Smooth muscle cell (in vitro differentiated cells): ENCODE measurements around the gene DNAJC2. TPM values are rescaled to one million over a fixed set of nuclear protein-coding genes. Genes with fewer than 3 reads are reported as not detected.

Experiments used
- DNase-seq: peaks from one replicate; lab custom pipeline; 2025; ENCODE audit not compliant: unreplicated experiment; lab: John Stamatoyannopoulos, UW
- H2AFZ ChIP-seq: fragments of 200-600 bp; sonication (generic); 2 replicates; pipeline ENCODE4 v1.6.0; 2016; ENCODE audit warnings: antibody characterized with exemption, low read depth, mild to moderate bottlenecking
- H3F3A ChIP-seq: fragments of 200-600 bp; sonication (generic); 2 replicates; pipeline ENCODE4 v1.6.0; 2017; ENCODE audit warnings: antibody characterized with exemption, low read depth
- H3K27ac ChIP-seq: fragments of 200-600 bp; sonication (generic); 2 replicates; pipeline ENCODE4 v1.5.1; 2016; ENCODE audit warnings: low read depth, mild to moderate bottlenecking
- H3K27me3 ChIP-seq: fragments of 200-600 bp; sonication (generic); 2 replicates; pipeline ENCODE4 v1.6.1; 2016; ENCODE audit warnings: low read depth, mild to moderate bottlenecking
- H3K36me3 ChIP-seq: fragments of 200-600 bp; sonication (generic); 2 replicates; pipeline ENCODE4 v1.5.1; 2016; ENCODE audit warnings: low read depth
- H3K4me1 ChIP-seq: fragments of 200-600 bp; sonication (generic); 2 replicates; pipeline ENCODE4 v1.5.1; 2016; ENCODE audit warnings: low read depth
- H3K4me2 ChIP-seq: fragments of 200-600 bp; sonication (generic); 2 replicates; pipeline ENCODE4 v1.6.0; 2016; ENCODE audit warnings: mild to moderate bottlenecking
- H3K4me3 ChIP-seq: fragments of 200-600 bp; sonication (generic); 2 replicates; pipeline ENCODE4 v1.5.1; 2016; ENCODE audit warnings: mild to moderate bottlenecking
- H3K79me2 ChIP-seq: fragments of 200-600 bp; sonication (generic); 2 replicates; pipeline ENCODE4 v1.6.0; 2016; ENCODE audit warnings: low read depth, mild to moderate bottlenecking
- H3K9ac ChIP-seq: fragments of 200-600 bp; sonication (generic); 2 replicates; pipeline ENCODE4 v1.6.0; 2016; ENCODE audit warnings: low read depth
- H3K9me3 ChIP-seq: fragments of 200-600 bp; sonication (generic); replicated peaks from 2 replicates; pipeline ENCODE4 v1.5.1; 2016; ENCODE audit warnings: low read depth
- H4K20me1 ChIP-seq: fragments of 200-600 bp; sonication (generic); 2 replicates; pipeline ENCODE4 v1.6.0; 2016; ENCODE audit warnings: low read depth
- CTCF ChIP-seq: fragments of 200-600 bp; sonication (generic); IDR thresholded peaks from 2 replicates; pipeline ENCODE4 v1.5.1; 2017; ENCODE audit warnings: borderline replicate concordance, mild to moderate bottlenecking, antibody characterized with exemption; ENCODE audit not compliant: insufficient read depth, poor library complexity, severe bottlenecking
- WGBS: methylation state at CpG from one replicate; pipeline ENCODE4 v1.1.7; 2016; ENCODE audit warnings: low lambda C conversion rate; 5-methylcytosine and 5-hydroxymethylcytosine counted together
- polyA plus RNA-seq: library from polyadenylated mRNA; unstranded; fragments of >200 nt; fragmentation: Nextera tagmentation; extraction: Ambion mirVana; gene quantifications from 2 replicates; pipeline ENCODE4 v1.2.1, GENCODE V29; 2016
- total RNA-seq: library from RNA; depleted of rRNA; stranded (reverse); fragments of >200 nt; gene quantifications from 2 replicates; pipeline ENCODE4 v1.2.3, GENCODE V29; 2014

The DNAJC2 gene
- total and polyA plus RNA-seq, 2 experiments from 2014 or later = 21.2 to 31.1 TPM

- no peaks in the 10 kb centered on the region for H3K9me3 ChIP-seq
- peaks cover 16% of the 10 kb centered on the region for H3K36me3 ChIP-seq
- no peaks in the 10 kb centered on the region for H3F3A ChIP-seq
- no peak overlapping the region for H3K4me2 ChIP-seq
- H3K79me2 ChIP-seq = peaks cover 48% of the 10 kb centered on the region
- no peaks in the 10 kb centered on the region for H3K4me1 ChIP-seq
- no peak for DNase-seq
- H3K27me3 ChIP-seq = no peaks in the 10 kb centered on the region
- no peak overlapping the region for H3K9ac ChIP-seq
- WGBS = 95% methylated on average over 2 of the region's 2 CpGs
- no peak overlapping the region for H3K27ac ChIP-seq
- H2AFZ ChIP-seq = no peak overlapping the region
- no peak overlapping the region for H3K4me3 ChIP-seq
- TF ChIP-seq CTCF = no peak
- H4K20me1 ChIP-seq = peaks cover 10% of the 10 kb centered on the region
Measured at GRCh38 chr7:103336761-103337160, 7.8 kb downstream of the DNAJC2 start.

GRCh38 chr7:103325744-103326143 is 18.8 kb downstream of the DNAJC2 start:
- no peak overlapping the region for H3K9ac ChIP-seq
- DNase-seq = no peak
- H2AFZ ChIP-seq = no peak overlapping the region
- H3K4me2 ChIP-seq = no peak overlapping the region
- no peak overlapping the region for H3K27ac ChIP-seq
- peaks cover 12% of the 10 kb centered on the region for H3K79me2 ChIP-seq
- H4K20me1 ChIP-seq = peaks cover 6% of the 10 kb centered on the region
- H3F3A ChIP-seq = no peaks in the 10 kb centered on the region
- peaks cover 17% of the 10 kb centered on the region for H3K36me3 ChIP-seq
- H3K4me1 ChIP-seq = no peaks in the 10 kb centered on the region
- no peak overlapping the region for H3K4me3 ChIP-seq
- no peak for TF ChIP-seq CTCF
- no peaks in the 10 kb centered on the region for H3K9me3 ChIP-seq
- no peaks in the 10 kb centered on the region for H3K27me3 ChIP-seq
- 97% methylated on average over 8 of the region's 8 CpGs for WGBS

- H3K27me3 ChIP-seq = no peaks in the 10 kb centered on the region
- peaks cover 60% of the 10 kb centered on the region for H3K36me3 ChIP-seq
- H3K4me1 ChIP-seq = no peaks in the 10 kb centered on the region
- H3K4me2 ChIP-seq = no peak overlapping the region
- H3K4me3 ChIP-seq = no peak overlapping the region
- no peaks in the 10 kb centered on the region for H3K9me3 ChIP-seq
- DNase-seq = no peak
- peaks cover 13% of the 10 kb centered on the region for H3F3A ChIP-seq
- H3K27ac ChIP-seq = no peak overlapping the region
- TF ChIP-seq CTCF = no peak
- H3K79me2 ChIP-seq = no peaks in the 10 kb centered on the region
- H2AFZ ChIP-seq = no peak overlapping the region
- no peaks in the 10 kb centered on the region for H4K20me1 ChIP-seq
- no peak overlapping the region for H3K9ac ChIP-seq
Measured at GRCh38 chr7:103317009-103317408, 27.6 kb downstream of the DNAJC2 start.

DNA sequence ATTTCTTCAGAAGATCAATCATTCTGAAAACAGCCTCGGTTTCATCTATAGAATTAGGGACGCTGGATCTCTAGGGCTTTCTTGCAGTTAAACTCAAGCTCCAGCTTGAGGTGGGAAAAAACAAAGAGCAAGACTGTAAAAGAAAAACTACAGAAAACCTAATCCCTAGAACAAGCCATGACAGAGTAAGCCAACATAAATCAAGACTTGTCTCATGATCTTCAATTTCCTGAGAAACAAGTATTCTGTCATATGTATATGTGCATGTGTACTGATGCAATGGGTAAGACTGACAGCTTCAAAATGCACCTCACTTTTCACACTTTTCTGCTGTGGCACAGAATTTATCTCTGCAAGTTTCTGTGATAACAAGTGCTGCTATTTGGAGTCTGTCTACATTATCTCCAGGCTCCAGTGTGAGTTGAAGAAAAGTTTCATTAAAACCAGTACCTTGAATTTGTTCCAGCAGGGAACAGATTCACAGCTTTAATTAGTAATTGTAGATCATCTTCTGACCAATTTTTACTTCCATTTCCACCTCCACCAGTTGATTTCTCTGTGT is 28.1 kb downstream of the DNAJC2 start:
- Histone ChIP-seq H3K36me3 (peaks cover 65% of the 10 kb centered on the region), H3K79me2 (no peaks in the 10 kb centered on the region), H3K27ac (no peak overlapping the region), H3K9me3 (no peaks in the 10 kb centered on the region), H4K20me1 (no peaks in the 10 kb centered on the region), H2AFZ (no peak overlapping the region), H3F3A (peaks cover 18% of the 10 kb centered on the region), H3K27me3 (no peaks in the 10 kb centered on the region), H3K4me2 (no peak overlapping the region), H3K4me1 (no peaks in the 10 kb centered on the region), H3K4me3 (no peak overlapping the region), H3K9ac (no peak overlapping the region)
- no peak for DNase-seq
- no peak for TF ChIP-seq CTCF
- 97% methylated on average over 2 of the region's 2 CpGs for WGBS
